Measurements from ENCODE around the gene BCL11A.

The BCL11A gene

DNA sequence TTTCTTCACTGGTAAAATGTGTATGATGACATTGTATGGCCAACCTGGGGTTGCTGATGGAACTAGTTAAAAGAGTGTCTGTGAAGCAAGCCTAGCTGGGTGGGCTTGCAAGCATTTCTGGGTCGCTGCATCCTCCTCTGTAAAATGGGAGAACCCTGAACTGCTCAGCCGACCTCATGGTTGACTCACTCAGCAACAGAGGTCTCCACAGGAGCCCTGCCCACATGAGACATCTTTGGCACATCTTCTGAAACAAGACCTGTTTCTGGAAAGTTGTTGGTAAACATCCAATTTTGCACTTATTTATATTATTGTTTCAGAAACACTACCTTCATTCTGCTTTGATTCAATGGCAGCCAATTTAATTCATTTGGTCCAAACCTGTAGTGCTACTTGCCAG is 52.6 kb downstream of the BCL11A start:
- no peak for DNase-seq

DNA sequence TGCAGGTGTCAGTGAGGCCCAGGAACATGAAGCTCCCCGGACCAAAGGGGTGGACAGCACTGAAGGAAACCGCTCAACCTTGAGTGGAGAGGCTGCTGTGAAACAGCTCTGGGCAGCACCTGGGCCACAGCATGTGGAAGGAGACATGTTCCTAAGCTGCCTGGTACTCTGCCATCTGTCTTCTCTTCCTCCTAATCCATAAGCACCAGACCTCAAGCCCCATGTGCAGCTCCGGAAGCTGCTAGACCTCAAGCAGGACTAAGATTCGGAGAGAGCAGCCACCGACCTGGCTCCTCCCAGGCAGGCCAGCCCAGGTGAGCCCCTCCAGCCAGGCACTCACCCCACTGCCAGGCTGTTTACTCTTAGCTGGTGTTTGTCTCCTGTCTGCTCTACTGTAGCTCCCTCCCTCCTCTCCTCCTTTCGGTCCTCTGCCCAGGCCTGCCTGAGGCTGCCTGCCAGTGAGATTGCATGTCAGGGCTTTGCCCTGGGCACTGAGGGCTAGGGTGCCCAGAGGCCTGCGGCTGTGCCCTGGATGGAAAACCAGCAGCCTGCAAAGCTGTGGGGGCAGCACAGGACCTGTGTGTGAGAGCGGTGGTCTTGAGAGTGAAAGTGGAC is 53.7 kb downstream of the BCL11A start:
- no peak for DNase-seq

DNA sequence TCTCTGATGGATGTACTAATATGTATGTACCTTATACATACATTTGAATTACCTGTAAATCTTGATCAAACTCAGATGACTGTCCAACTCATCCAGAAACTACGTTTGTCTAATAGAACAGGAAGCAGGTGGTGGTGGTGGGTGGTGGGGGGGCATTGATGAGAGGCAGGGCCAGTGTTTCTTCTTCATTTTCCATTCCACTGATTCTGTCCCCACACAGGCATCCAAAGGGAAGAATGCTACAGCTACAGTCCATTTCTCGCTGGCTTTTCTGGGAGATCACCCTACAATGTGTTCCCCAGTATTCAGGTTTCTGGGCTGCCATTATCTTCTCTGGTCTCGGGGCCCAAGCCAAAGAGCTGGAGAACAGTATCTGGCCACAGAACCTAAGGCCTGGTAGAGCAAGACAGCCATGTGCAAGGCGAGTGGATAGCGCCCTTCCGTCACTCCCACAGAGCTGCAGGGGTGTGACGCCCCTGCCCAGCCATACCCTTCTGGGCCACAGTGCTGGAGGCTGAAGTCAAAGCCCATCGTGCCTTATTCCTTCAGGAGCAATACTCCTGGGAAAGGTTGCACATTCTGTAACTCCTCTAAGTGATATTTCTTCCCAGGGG is 54.5 kb downstream of the BCL11A start:
- no peak for DNase-seq

DNA sequence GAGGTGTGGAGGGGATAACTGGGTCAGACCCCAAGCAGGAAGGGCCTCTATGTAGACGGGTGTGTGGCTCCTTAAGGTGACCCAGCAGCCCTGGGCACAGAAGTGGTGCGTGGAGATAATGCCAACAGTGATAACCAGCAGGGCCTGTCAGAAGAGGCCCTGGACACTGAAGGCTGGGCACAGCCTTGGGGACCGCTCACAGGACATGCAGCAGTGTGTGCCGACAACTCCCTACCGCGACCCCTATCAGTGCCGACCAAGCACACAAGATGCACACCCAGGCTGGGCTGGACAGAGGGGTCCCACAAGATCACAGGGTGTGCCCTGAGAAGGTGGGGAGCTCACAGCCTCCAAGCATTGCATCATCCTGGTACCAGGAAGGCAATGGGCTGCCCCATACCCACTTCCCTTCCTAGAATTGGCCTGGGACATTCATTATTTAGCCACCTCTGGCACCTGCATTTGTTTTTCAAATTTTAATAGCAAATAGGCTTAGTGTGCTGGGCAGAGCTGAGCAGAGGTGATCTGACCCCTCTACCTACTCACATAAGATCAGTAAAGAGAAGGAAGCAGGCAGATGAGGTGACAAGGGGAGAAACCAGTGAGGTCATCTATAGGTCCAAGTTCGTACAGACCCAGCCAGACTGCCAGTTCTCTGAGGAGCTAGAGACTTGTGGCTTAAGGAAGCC is 55.2 kb downstream of the BCL11A start:
- DNase-seq, result no peak

DNA sequence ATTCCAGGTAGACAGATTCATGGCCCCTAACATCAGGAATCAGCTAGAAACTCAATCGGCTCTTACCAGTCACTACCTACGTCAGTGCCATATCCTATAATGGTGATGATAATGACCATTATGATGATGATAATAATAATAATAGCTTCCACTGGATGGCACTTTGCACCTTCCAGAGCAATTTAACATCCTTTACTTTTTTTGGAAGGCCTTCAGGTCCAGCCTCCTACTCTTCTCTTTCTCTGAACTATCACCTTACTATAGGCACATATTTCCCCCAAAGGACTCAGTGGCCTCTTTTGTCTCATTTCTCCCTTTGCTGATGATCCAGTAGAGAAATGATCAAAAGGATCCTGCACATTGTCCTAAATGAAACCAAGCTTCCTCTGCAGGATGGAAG is 56.0 kb downstream of the BCL11A start:
- DNase-seq, result no peak

DNA sequence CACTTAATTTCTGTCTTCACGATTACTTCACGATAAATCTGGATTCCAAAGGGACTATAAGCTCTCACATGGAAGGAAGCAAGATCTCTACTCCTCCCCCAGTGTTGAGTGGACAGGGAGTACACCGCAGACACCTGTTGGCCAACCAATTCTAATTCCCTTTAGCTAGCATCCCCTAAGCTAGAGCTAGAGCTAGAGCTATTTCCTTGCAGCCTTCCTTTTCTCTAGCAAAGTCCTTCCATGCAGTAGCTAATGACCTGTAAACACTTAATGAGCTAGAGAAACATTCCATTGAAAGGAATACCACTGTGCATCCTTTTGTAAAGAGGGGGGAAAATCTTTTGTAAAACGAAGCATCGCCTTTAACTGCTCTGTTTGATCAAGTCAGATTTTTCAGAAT is 56.5 kb downstream of the BCL11A start:
- no peak for DNase-seq

DNA sequence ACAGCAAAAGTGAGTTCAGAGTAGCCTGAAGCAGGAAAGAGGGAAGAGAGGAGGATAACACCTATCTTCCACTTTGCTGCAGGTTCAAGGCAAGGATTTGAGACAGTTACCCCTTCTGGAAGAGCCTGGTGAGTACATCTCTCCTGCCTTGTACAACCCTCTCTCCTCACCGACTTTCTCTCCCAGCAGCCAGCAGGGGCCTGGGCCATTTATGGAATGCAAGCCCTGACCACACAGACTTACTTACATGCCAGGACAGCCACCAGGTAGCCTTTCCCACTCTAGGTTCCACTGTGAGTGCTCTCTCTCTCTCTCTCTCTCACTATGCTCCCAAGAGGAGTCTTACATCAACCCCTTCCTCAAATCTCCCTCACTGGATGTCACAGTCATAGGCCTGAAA is 57.0 kb downstream of the BCL11A start:
- DNase-seq, result no peak

DNA sequence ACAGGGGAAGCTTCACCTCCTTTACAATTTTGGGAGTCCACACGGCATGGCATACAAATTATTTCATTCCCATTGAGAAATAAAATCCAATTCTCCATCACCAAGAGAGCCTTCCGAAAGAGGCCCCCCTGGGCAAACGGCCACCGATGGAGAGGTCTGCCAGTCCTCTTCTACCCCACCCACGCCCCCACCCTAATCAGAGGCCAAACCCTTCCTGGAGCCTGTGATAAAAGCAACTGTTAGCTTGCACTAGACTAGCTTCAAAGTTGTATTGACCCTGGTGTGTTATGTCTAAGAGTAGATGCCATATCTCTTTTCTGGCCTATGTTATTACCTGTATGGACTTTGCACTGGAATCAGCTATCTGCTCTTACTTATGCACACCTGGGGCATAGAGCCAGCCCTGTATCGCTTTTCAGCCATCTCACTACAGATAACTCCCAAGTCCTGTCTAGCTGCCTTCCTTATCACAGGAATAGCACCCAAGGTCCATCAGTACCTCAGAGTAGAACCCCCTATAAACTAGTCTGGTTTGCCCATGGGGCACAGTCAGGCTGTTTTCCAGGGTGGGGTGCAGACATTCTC is 58.3 kb downstream of the BCL11A start:
- DNase-seq, result no peak

DNA sequence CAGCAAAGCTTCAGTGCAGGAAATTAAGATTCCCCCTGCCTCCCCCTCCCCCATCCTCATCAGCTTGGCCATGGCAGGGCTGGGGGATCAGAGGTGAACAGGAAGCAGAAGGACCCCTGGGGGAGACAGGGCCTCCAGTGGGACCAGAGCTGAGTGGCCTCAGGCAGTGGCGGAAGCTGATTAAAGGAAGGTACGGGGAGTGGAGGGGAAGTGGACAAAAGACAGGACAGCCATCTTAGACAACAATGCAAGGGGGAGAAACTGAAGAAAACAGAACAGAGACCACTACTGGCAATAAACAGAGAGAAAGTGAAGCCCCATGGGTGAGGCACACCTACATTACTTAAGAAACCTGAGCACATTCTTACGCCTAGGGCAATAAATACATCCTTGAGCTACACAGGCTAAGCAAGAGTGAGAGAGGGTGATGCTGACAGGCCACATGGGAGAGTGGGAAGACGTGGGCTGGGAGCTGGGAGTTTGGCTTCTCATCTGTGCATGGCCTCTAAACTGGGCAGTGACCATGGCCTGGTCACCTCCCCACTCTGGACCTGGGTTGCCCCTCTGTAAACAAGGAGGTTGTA is 59.6 kb downstream of the BCL11A start:
- no peak for DNase-seq

DNA sequence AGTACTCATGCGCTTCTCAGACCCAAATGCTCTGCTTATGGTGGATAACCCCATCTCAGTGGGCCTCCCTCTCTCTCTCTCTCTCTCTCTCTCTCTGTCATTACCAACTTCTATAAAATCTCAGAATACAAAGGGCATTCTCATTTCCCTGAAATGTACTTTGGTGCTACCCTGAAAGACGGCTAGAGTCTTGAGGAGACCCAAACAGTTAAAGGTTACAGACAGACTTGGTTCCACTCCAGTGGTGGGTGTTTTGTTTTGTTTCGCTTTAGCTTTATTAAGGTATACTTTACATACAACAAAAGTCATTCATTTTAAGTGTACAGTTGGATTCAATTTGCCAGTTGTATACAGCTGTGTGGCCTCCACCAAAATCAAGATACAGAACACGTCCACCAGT is 60.9 kb downstream of the BCL11A start:
- no peak for DNase-seq

DNA sequence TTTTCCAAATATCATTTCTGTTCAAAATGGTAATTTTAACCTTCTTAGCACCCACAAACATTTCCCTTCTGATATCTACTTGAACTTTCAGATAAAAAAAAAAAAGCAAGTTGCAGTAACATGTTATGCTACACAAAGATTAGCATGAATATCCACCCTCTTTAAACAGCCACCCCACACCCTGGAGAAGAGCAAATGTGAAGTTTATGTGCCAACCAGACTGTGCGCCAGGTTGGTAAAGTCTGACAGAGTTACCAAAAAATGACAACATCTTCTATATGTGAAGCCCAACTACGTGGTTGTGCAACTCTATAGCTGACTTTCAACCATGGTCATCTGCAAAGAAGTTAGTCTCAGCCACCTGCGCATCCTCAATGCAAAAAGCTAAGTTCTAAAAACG is 62.6 kb downstream of the BCL11A start:
- no peak for DNase-seq

DNA sequence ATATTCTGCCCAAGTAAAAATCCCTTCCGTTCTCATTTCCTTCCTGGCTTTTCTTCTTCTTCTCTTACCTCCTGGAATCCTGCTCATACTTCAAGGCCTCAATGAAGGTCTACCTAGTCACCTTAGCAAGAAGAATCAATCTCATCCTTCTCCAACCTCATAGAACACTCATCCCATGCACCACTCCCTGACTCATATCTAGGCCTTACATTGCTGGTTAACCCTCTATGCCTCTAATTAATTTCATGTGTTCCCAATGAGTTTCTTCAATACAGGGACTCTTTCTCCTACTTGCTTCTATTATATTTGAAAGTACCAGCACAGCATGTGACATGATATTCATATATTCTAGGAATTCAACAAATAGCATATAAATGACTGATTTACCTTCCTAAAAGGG is 63.0 kb downstream of the BCL11A start:
- DNase-seq, result no peak

DNA sequence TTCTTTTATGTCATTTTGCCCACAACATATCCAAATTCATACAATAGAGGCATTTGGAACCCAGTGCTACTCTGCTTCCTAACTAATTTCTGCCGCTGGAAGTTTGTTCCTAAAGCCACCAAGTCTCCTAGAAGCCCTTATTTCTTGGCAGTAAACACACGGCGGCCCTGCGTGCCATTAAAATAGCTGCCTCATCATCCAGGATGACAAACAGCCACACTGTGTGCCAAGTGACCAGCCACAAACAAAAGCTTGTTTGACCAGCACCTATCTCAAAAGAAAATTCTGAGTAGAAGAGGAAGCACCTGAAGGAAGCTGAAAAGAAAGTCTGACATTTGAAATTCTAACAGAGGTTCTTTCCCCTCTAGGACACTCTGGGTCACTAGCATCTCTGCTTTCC is 64.2 kb downstream of the BCL11A start:
- no peak for DNase-seq

DNA sequence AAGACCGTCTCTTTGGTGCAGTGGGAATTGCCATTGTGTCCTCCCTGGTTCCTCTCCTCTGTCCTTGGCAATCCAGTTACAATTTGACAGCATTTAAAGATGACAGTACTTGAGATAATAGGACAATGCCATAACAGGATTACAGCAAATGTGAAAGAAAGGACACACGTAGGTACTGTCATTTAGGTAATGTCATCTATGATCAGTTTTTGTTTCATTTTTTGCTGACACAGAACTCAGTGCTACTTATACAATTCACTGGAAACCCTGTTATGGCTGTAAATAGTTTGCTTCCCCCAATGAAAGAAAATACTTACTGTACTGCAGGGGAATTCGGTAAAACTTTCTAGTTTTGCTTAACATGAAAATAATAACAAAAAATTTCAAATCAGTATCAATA is 65.2 kb downstream of the BCL11A start:
- DNase-seq, result no peak

DNA sequence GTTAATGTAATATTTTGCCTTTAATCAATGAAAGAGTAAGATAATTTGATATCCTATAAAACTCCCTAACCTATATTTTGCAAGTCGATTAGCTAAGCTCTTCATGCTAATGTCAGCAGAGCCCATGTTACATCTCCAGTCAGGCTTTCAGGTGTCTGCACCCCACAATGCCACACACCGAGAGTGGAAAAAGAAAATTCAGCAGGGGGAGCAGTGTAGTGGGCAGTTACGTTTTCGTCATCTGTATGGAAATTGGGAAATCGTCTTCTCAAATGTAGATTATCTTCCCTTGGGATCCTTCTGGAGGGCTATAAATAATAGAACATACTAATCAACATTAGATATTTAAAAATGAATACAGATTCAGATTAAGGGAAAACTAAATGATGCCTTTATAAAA is 66.3 kb downstream of the BCL11A start:
- DNase-seq, result no peak

DNA sequence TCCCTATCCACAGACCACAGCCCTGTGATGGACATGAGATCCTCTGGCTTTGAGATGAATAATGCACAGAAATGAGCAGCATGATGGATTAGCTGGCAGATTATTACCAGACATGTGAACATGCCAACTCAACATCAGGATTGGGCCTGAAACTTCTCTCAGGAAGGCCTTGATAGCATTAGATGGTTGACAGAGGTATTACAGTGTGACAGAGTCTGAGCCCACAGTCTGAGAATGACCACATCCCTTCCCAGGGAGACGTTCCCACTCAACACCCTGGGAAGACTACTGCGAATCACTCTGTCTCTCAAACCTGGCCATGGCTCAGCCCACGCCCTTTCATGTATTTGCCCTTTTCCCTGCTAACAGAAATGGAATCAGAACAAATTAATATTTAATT is 66.9 kb downstream of the BCL11A start:
- DNase-seq, result no peak

DNA sequence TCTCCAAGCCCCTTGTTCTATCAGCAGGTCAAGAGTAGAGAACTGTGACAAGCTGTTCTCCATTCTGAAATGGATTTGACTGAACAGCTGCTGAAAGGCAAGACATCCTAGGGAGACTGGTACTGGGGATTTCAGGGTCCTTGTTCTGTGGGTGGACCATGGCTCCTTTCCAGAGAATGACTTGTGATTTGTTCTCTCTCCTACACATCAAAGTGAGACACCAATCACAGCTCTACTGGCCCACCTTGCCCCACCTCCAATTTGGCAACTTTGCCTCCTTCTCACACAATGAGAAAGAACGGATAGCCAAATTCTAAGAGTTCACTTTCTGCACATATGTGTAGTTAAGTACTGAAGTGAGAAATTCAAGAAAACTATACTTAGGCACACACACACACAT is 67.4 kb downstream of the BCL11A start:
- no peak for DNase-seq

DNA sequence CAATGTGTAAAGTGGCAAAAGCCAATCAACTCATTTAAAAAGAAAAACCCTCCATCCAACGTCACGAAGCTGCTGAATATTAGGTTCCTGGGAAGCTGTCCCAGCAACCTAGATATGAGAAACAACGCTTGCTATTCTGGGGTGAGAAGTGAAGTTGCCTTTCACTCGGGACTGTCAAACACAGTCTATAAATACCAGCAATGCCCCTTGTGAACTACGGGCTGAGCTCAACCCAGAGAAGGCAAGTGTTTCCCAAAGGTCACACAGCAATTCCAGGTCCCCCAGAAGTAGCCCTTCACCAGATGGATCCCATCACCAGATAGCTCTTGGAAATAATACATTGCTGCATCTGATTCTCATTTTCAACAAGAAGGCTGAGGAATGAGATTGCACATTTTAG is 67.9 kb downstream of the BCL11A start:
- no peak for DNase-seq

DNA sequence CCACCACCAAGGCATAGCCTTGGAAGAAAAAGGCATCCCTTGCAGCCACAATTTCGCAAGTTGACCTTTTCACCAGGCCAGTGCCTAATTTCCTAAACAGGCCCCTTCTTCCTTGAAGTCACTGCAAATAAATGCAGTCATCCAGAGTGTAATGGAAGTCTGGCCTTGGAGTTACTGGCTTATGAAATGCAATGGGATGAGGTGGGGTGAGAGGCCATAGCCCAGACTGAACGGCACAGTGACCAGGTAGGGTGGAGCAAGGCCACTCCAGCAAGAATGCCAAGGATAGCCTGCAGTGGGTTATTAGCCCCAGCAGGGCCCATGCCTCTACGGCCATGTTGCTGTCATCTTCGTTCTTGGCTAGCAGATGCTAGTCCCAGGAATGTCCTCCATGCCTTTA is 68.4 kb downstream of the BCL11A start:
- no peak for DNase-seq

DNA sequence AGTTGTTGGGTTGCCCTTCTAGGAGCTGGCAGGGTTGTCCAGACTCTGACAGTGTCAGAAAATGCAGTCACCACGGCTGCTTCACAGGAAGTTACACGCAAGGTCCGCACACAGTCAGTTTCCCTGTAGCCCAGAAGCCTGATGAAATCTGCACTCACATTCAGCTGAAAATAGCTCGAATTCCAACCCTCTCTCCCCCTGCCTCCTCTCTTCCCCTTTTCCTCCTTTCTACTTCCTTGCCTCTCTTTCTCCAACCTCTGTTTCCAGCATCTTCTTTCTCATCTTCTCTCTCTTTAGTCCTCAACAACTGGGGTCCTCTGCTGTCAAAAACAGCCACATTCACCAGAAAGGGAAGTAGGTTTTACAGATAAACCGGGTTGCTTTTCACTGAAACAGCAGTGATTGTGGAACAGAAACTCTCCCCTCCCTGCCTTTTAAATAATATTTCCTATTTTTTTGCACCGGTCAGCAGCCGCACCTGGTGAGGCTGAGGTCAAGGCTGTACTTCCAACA is 69.3 kb downstream of the BCL11A start:
- DNase-seq, result no peak

DNA sequence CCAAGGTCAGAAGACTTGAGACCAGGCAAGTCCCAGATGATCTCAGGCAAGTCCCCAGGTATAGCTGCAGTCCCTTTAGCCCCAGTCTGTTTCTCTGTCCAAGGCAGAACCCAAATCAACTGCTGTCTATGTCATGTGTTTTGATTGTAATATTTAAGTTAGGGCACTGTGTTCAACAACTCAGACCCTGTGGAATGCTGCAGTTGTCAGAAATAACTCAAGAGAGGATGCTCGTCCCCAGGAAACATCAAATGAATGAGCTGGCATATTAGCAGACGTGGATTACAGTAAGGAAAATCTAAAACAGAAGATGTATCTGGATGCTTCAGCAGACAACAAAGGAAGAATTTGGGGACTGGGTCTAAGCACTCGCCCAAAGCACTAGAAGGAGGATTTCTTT is 70.1 kb downstream of the BCL11A start:
- no peak for DNase-seq

DNA sequence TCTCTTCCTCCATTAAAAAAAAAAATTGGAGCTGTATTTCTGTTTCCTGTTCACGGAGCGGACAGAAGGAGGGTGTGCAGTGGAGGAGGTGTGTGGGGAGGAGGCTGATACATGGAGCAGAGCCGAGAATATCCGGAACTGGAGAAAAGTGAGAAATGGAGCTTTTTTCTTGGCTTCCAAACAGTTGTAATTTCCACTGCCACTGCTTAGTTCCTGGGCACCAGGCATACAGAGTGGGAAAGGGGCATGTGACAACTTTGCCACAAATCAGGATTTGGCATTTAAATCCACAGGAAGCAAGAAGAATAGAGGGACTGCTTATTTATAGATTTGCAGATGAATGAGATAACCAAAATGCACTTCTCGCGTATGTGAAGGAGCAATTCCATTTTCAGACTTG is 71.2 kb downstream of the BCL11A start:
- DNase-seq, result no peak

DNA sequence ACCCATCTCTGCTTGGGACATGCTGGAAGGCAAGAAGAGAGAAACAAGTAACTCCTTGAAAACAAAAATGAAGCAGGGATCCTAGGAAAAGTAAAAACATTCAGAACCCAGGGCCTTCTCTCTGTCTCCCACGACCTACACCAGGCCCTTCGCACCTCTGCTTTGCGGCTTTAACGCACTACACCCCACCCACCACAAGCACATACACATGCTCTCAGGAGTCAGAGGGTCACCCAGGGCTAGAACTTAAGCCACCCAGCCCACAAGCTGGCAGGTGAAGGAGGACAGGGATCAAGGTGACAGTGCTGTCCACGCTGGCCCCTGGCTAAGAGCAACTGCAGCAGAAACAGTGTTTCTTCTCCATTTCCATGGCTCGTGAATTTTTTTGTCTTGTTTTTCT is 72.2 kb downstream of the BCL11A start:
- DNase-seq, result no peak

All from activated CD4-positive, alpha-beta T cell treated with anti-CD3 and anti-CD28 coated beads for 4 hours (primary cell).